HG03060 (cell line): ENCODE measurements around the gene MTHFD2L.

Experiments used
- ATAC-seq: cut with Tn5 transposase; IDR thresholded peaks from one replicate; pipeline ENCODE4 v1.9.1; 2021; ENCODE audit warnings: low read depth, moderate number of reproducible peaks; ENCODE audit not compliant: unreplicated experiment

MTHFD2L gene

DNA sequence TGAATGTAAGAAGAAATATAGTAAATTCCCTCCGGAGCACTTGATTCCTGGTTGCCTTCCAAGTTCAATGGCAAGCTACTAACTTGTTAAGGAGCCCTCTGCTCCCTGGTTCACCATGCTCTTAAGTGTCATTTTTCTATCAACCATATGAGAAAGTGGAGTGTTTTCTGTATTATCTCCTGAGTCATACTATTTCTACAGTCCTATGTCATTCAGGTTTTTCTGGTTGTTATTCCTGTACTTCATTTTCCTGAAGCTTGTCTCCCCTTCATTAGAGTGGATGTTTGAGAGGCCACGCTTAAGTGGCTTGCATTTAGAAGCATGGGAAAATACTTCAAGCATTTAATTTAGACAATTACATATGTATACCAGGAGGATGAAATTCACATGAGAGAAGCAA, 135.6 kb downstream of the MTHFD2L start:
- no peak for ATAC-seq

- ATAC-seq = no peak
Observed at GRCh38 chr4:74294681-74295080, 136.8 kb downstream of the MTHFD2L start.

- no peak for ATAC-seq
Observed at GRCh38 chr4:74297539-74297938, 139.6 kb downstream of the MTHFD2L start.

GRCh38 chr4:74304095-74304625, 146.2 kb downstream of the MTHFD2L start:
- no peak for ATAC-seq

- ATAC-seq = no peak
Observed at GRCh38 chr4:74305000-74305399, 147.1 kb downstream of the MTHFD2L start.

DNA sequence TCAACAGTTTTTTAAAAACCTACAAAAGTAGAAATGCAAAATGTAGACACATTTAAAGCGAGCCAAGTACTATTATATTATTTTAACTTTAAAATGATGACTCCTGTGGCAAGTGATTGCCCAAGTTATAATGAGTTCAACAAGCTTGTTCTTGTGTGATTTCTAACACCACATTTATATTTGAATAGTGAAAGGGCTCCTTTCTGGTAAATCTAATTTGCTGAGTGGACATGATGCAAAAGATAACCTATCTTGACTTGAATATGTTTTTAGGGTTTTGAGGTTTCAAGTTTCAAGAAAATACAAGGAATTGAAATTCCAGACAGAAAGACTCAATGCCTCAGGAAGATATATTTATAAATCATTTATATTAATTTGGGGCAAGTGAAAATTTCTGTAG, 149.3 kb downstream of the MTHFD2L start:
- ATAC-seq = no peak

DNA sequence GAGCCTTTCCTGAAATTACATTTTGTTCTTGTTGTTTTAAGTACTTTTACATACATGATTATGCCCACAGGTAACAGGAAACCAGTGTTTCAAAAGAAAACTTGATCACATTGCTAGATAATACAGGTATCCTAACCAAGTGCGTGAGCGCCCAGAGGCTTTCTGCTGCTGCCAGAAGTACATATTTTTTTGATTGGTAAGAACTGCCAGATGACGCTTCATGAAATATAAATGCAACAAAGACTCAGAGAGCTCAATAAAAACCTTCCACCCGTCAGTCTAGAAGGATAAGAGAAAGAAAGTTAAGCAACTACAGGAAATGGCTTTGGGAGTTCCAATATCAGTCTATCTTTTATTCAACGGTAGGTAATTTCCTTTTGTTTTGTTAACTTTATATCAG, 150.3 kb downstream of the MTHFD2L start, which contains the start of gene EPGN:
TSS of gene EPGN (plus strand) at position 256 of the 400 bp plus-strand sequence. CDS start at position 320, 64 bp downstream.
- no peak for ATAC-seq

DNA sequence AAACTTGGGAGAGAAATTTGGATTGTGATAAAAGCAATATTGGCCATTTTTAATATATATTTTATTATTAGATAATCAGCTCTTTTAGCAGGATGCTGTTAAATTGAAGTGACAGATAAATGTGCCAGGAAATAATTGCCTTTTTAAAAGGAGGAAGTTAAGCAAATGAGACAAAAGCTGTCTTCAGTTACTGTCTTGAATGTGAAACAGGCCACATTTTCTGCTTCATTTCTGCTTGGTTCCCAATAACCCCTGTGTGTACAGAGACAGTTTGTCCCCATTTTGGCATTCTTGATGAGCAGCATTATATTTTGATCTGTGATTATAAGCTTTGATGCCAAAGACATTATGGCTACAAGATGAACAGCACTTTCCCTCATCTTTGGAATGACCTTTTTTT, 151.3 kb downstream of the MTHFD2L start:
- no peak for ATAC-seq

DNA sequence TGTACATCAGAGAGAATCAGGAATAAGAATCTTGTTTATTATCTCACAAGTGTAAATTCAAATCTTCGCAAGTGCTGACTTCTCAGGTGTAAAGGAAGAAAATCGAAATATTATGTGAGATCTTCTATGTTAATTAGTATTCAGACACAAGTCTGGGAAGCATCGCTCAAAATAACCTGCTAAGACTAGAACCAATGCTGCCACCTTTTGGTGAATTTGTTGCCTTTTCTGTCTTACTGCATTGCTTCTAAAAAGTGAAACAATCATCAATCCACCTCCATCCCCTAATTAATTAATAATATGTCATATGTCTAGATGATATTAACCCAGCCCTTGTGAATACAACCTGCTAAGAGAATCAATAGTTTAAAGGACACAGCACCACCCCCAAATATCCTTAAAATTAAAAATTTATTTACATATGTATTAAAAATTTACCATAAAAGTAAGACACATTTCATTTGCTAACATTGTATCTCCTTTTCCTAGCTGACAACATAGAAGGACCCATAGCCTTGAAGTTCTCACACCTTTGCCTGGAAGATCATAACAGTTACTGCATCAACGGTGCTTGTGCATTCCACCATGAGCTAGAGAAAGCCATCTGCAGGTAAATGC, 153.9 kb downstream of the MTHFD2L start:
- no peak for ATAC-seq

GRCh38 chr4:74314329-74314728, 156.4 kb downstream of the MTHFD2L start:
- no peak for ATAC-seq

GRCh38 chr4:74314944-74315343, 157.0 kb downstream of the MTHFD2L start:
- ATAC-seq = no peak

GRCh38 chr4:74315376-74315775, 157.5 kb downstream of the MTHFD2L start:
- ATAC-seq = no peak

- no peak for ATAC-seq
Observed at GRCh38 chr4:74316397-74316796, 158.5 kb downstream of the MTHFD2L start.

DNA sequence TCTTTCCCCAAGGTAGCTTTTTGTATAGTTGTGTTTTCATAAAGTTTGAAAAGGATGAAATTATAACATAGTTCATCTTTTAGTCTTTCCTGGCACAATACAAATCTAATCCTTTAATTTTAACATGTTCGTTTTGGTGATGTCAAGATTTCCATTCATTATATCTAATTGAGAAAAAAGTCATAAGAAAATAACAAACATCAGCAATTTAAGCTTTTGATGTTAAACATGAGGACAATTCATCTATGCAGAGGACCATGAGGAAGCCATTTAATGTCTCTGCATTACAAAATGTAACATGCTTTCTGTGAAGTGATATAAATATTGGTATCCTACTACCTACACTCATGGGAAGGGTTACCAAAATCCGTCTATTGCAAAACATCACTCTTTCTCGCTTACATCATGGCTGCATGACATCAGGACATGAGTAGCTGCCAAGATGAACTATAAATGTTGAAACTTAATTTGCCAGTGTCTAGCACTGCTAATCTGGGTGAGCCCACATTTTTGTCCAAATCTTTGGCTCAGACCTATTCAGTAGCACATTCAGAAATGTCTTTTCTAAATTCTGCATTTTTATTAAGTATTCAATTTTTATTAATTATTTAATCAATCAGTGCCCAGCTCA, 159.8 kb downstream of the MTHFD2L start:
- no peak for ATAC-seq

- ATAC-seq = no peak
Observed at GRCh38 chr4:74318276-74318675, 160.4 kb downstream of the MTHFD2L start.

DNA sequence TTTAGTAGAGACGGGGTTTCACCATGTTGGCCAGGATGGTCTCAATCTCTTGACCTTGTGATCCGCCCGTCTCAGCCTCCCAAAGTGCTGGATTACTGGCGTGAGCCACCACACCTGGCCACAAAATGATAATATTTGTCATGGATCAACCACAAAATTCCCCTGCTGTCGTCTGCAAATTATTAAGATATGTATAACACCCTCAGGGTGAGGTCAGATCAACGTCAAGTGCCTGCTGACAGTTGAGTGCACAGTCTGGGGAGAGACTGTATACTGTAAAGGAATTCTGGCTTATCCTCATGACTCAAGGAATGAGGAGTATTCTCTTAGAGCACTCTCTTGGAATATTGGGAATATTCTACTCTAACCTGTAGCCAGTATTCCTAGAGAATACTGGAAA, 161.6 kb downstream of the MTHFD2L start:
- no peak for ATAC-seq

DNA sequence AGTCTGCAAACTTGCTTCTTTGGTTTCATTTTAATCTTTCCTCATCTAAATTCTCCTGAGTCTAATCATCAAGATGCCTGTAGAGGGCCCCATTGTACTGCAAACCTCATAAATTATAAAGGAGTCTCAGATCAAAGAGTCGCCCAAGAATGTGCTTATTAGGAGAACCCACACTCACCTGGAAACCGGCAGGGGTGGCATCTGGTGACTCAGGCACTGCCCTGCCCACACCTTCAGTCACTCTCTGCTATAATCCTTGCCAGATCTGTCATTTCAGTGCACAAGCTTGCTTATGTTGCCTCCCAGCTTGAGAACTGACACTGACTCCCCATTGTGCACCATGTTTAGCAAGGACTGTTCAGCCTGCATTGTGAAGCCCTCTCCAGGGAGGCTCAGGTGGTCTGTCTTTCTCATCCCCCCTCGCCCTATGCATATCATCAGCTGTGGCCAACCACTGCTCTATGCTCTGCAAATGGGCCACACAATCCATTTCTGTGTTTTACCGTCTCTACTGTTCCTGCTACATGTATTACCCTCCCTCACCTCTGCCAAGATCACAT, 162.7 kb downstream of the MTHFD2L start:
- ATAC-seq = no peak

DNA sequence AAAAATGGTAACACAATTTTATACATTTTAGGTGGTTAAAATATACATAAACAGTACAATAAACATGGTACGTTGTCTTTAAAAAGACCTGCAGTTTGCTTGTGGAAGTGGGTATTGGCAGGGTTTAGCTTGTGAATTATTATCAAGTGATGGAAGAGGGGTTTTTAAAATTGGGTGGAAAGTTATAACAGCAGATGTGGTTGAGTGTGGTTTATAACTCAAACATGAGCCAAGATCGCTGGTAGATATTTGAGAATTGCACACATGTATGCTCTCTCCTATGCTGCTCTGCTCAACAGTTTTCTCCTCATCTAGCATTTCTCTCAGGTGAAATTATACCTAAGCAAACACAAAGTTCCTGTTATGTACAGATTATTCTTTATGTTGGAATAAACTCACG, 164.4 kb downstream of the MTHFD2L start:
- no peak for ATAC-seq

DNA sequence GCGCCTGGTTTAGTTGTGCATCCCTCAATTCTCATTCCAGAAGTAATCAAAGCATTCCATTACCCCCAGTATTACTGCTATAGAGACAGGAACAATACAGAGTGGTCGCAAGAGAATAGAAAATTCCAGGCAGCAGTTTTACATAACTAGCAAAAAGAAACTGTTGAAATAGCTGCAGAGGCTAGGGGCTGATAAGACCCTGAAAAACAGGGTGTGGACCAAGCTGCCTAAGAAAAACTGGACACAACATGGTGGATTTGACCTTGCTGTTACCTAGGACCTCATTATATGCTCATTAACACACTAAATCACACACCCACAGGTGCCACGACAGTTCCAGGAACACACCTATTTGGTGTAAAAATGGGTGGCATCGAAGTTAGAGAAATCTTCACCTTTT, 165.7 kb downstream of the MTHFD2L start:
- ATAC-seq = no peak

DNA sequence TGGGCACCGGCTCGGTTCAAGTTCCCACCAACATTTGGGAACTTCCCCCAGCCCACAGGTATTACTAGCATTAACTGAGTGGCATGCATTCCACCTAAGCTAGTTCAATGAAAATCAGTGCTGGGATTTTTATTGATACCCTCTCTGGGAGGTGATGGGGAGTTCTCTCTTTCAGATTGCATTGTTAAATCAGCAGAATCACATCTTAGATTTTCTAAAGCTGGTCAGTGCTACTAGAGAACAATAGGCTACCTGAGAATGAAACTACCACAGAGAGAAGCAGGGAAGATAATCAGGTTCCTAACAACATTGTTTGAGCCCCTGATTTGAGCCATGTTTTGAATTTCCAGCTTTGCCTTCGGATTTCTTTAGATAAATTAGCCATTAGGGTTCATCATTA, 166.3 kb downstream of the MTHFD2L start:
- ATAC-seq = no peak

- no peak for ATAC-seq
Observed at GRCh38 chr4:74325886-74326285, 168.0 kb downstream of the MTHFD2L start.

DNA sequence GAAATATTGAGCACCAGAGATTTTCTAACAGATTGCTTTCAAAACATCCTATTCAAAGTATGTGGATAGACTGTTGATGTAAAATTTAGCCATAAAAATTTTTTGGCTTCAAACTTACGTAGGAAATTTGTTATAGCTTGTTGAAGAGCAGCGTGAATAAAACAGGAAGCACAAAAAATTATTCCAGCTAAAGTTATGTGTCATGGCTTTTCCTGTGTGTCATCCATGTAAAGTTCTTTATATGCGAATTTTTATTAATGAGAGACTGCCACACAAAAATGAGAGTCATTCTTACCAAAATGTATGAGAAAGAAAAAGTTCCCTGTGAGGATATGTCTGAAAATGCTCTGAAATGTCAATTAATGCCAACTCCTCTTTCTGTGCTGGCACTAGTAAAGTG, 169.8 kb downstream of the MTHFD2L start:
- ATAC-seq = no peak
